IPS-NIHi7 (cell line): ENCODE results near the gene EPB41L5.
"Not testable (repeated sequence)": the region's sequence is repeated elsewhere in the genome, so short reads cannot be mapped to it uniquely, and the experiment has no call there.

Experiments used
- DNase-seq: peaks from one replicate; pipeline ENCODE4 v3.0.0; 2012; ENCODE audit warnings: mixed read lengths; ENCODE audit errors: extremely low spot score

EPB41L5 gene

GRCh38 chr2:120012771-120013596, at the start of gene EPB41L5:
TSS of gene EPB41L5 (plus strand) at chr2:120013077. CDS start at chr2:120019085, 6,008 bp downstream.
- DNase-seq = peak; percentile 93

GRCh38 chr2:119981896-119982295, 31.0 kb upstream of the EPB41L5 start:
- no peak for DNase-seq

GRCh38 chr2:119982506-119982905, 30.4 kb upstream of the EPB41L5 start:
- DNase-seq = no peak

GRCh38 chr2:119983108-119983507, 29.8 kb upstream of the EPB41L5 start:
- DNase-seq = no peak

- DNase-seq = no peak
Measured at GRCh38 chr2:119996148-119996547, 16.7 kb upstream of the EPB41L5 start.

GRCh38 chr2:119996896-119997891, 15.7 kb upstream of the EPB41L5 start:
- not testable (repeated sequence) for DNase-seq

- no peak for DNase-seq
Measured at GRCh38 chr2:120001471-120001870, 11.4 kb upstream of the EPB41L5 start.

- no peak for DNase-seq
Measured at GRCh38 chr2:120004254-120004653, 8.6 kb upstream of the EPB41L5 start.

- DNase-seq = no peak
Measured at GRCh38 chr2:120005834-120006521, 6.9 kb upstream of the EPB41L5 start.

GRCh38 chr2:120007851-120008250, 5.0 kb upstream of the EPB41L5 start:
- no peak for DNase-seq

GRCh38 chr2:120012363-120012762, 514 bp upstream of the EPB41L5 start:
- no peak for DNase-seq

- DNase-seq = no peak
Measured at GRCh38 chr2:120013597-120014223, 833 bp downstream of the EPB41L5 start.

GRCh38 chr2:120014226-120014980, 1.5 kb downstream of the EPB41L5 start:
- no peak for DNase-seq

- no peak for DNase-seq
Measured at GRCh38 chr2:120016800-120017199, 3.9 kb downstream of the EPB41L5 start.

GRCh38 chr2:120017201-120017600, 4.3 kb downstream of the EPB41L5 start:
- DNase-seq = no peak

- no peak for DNase-seq
Measured at GRCh38 chr2:120018549-120018948, 5.7 kb downstream of the EPB41L5 start.

- DNase-seq = no peak
Measured at GRCh38 chr2:120020554-120020953, 7.7 kb downstream of the EPB41L5 start.

- DNase-seq = not testable (repeated sequence)
Measured at GRCh38 chr2:120022505-120022904, 9.6 kb downstream of the EPB41L5 start.

- DNase-seq = no peak
Measured at GRCh38 chr2:120026890-120027289, 14.0 kb downstream of the EPB41L5 start.

- DNase-seq = no peak
Measured at GRCh38 chr2:120028795-120029194, 15.9 kb downstream of the EPB41L5 start.
